ENCODE results near the gene GPSM1.
A peak's percentile ranks its signal among the peaks of the same experiment; 100 is the strongest.

Gene GPSM1

GRCh38 chr9:136322756-136323330, 4.5 kb upstream of the GPSM1 start:
- Histone ChIP-seq H3K9me3 (ENCODE audit: low read depth, low read length) (no peaks in the 10 kb centered on the region), H3K27ac (no peak overlapping the region), H3K9ac (ENCODE audit: insufficient read length) (no peak overlapping the region), H3K4me3 (no peak overlapping the region), H3K36me3 (ENCODE audit: insufficient read depth, low read length) (no peaks in the 10 kb centered on the region)
- no peak for DNase-seq (ENCODE audit: low read depth, low spot score)
- TF ChIP-seq POLR2AphosphoS5 (IDR thresholded peaks at IDR 0.05; ENCODE audit: borderline replicate concordance, low read depth, low read length) (no peak), FOXP2 (optimal IDR thresholded peaks at IDR 0.05; ENCODE audit: control extremely low read depth, extremely low read length, insufficient read depth) (no peak), EZH2 (IDR thresholded peaks at IDR 0.05) (no peak)

DNA sequence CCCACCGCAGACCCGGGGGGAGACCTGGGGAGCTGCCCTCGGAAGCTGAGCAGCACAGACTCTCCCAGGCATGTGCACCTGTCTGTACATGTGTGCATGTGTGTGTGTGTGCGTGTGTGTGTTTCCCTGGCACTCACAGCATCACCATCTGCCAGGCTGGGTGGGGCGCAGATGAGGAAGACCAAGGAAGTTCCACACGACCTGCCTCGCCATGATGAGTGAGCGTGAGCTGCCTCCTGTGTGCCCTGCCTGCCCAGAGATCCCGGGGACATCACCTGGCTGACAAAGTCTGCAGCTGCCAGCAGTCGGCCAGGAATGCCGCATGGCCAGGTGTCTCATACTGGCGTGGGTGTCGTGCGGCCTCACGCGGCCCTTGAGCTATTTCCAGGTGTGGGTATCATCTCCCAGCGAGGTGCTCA, 4.0 kb upstream of the GPSM1 start:
- Histone ChIP-seq H3K9ac (ENCODE audit: insufficient read length) (no peak overlapping the region), H3K4me3 (no peak overlapping the region), H3K27ac (no peak overlapping the region), H3K9me3 (ENCODE audit: low read depth, low read length) (no peaks in the 10 kb centered on the region), H3K36me3 (ENCODE audit: insufficient read depth, low read length) (no peaks in the 10 kb centered on the region)
- no peak for DNase-seq (ENCODE audit: low read depth, low spot score)
- no peak for TF ChIP-seq EZH2 (IDR thresholded peaks at IDR 0.05)
- TF ChIP-seq FOXP2 (optimal IDR thresholded peaks at IDR 0.05; ENCODE audit: control extremely low read depth, extremely low read length, insufficient read depth), result no peak
- TF ChIP-seq POLR2AphosphoS5 (IDR thresholded peaks at IDR 0.05; ENCODE audit: borderline replicate concordance, low read depth, low read length), result no peak

DNA sequence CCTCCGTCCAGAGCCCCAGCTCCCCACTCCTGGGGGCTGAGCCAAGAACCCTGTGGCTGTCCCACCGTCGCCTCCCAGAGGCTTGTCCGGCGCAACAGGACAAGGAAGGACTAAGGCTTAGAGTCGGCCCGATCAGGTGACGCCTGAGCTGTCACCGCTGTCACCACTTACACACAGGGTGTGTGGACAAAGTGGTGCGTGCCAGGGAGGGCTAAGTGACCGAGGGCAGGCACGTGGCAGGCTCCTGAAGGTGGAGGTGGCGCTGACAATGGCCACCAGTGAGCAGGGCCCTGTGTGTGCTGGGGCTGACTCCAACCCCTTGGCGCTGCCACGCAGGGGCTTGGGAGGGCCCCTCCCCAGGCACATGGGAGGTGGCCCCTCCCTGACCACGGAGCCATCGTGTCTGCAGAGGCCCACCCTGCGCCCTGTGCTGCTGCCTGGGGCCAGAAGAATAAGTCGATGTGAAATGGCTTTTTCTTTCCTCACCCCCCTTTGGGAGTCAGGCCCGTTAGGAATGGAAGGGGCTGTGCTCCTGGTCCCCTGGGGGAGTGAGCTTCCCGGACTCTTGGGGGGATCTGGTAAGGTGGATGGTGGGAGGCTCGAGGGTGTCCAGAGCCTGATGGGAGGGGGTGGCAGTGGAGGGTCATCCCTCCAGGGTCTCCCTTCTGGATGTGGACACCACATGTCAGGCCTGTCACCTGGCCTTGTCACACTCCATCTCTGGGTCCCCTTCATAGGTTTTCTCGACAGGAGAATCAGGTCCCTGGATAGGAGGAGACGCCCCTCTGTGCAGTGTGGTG, 2.6 kb upstream of the GPSM1 start:
- TF ChIP-seq POLR2AphosphoS5 (IDR thresholded peaks at IDR 0.05; ENCODE audit: borderline replicate concordance, low read depth, low read length) (no peak), EZH2 (IDR thresholded peaks at IDR 0.05) (no peak), FOXP2 (optimal IDR thresholded peaks at IDR 0.05; ENCODE audit: control extremely low read depth, extremely low read length, insufficient read depth) (no peak)
- Histone ChIP-seq H3K9me3 (ENCODE audit: low read depth, low read length) (no peaks in the 10 kb centered on the region), H3K27ac (0 out of 2 replicates have a peak overlapping the region, but pooled peaks have one; percentile 90), H3K4me3 (no peak overlapping the region), H3K36me3 (ENCODE audit: insufficient read depth, low read length) (no peaks in the 10 kb centered on the region), H3K9ac (ENCODE audit: insufficient read length) (no peak overlapping the region)
- DNase-seq (ENCODE audit: low read depth, low spot score), result no peak

- H3K27ac ChIP-seq, result peak overlapping the region; percentile 90; the same call in 1 of the 2 replicates
- H3K36me3 ChIP-seq (ENCODE audit: insufficient read depth, low read length), result no peaks in the 10 kb centered on the region
- H3K9me3 ChIP-seq (ENCODE audit: low read depth, low read length), result no peaks in the 10 kb centered on the region
- no peak for TF ChIP-seq EZH2 (IDR thresholded peaks at IDR 0.05)
- TF ChIP-seq POLR2AphosphoS5 (IDR thresholded peaks at IDR 0.05; ENCODE audit: borderline replicate concordance, low read depth, low read length), result no peak
- no peak for TF ChIP-seq FOXP2 (optimal IDR thresholded peaks at IDR 0.05; ENCODE audit: control extremely low read depth, extremely low read length, insufficient read depth)
- DNase-seq (ENCODE audit: low read depth, low spot score), result no peak
- no peak overlapping the region for H3K4me3 ChIP-seq
- no peak overlapping the region for H3K9ac ChIP-seq (ENCODE audit: insufficient read length)
Observed at GRCh38 chr9:136325358-136325757, 2.0 kb upstream of the GPSM1 start.

GRCh38 chr9:136326061-136326760, 1.1 kb upstream of the GPSM1 start:
- no peak for TF ChIP-seq EZH2 (IDR thresholded peaks at IDR 0.05)
- TF ChIP-seq FOXP2 (optimal IDR thresholded peaks at IDR 0.05; ENCODE audit: control extremely low read depth, extremely low read length, insufficient read depth), result peak; percentile 65
- H3K4me3 ChIP-seq, result peak overlapping the region; percentile 80
- peak overlapping the region; percentile 56 for H3K9ac ChIP-seq (ENCODE audit: insufficient read length)
- H3K9me3 ChIP-seq (ENCODE audit: low read depth, low read length), result no peaks in the 10 kb centered on the region
- H3K36me3 ChIP-seq (ENCODE audit: insufficient read depth, low read length), result no peaks in the 10 kb centered on the region
- H3K27ac ChIP-seq, result peak overlapping the region; percentile 90
- DNase-seq (ENCODE audit: low read depth, low spot score), result no peak

GRCh38 chr9:136326761-136327303, 507 bp upstream of the GPSM1 start:
- DNase-seq (ENCODE audit: low read depth, low spot score), result no peak
- Histone ChIP-seq H3K9ac (ENCODE audit: insufficient read length) (peak overlapping the region; percentile 56), H3K36me3 (ENCODE audit: insufficient read depth, low read length) (no peaks in the 10 kb centered on the region), H3K27ac (peak overlapping the region; percentile 90), H3K4me3 (peak overlapping the region; percentile 80), H3K9me3 (ENCODE audit: low read depth, low read length) (no peaks in the 10 kb centered on the region)
- TF ChIP-seq EZH2 (IDR thresholded peaks at IDR 0.05) (no peak), POLR2AphosphoS5 (IDR thresholded peaks at IDR 0.05; ENCODE audit: borderline replicate concordance, low read depth, low read length) (no peak), FOXP2 (optimal IDR thresholded peaks at IDR 0.05; ENCODE audit: control extremely low read depth, extremely low read length, insufficient read depth) (no peak)

DNA sequence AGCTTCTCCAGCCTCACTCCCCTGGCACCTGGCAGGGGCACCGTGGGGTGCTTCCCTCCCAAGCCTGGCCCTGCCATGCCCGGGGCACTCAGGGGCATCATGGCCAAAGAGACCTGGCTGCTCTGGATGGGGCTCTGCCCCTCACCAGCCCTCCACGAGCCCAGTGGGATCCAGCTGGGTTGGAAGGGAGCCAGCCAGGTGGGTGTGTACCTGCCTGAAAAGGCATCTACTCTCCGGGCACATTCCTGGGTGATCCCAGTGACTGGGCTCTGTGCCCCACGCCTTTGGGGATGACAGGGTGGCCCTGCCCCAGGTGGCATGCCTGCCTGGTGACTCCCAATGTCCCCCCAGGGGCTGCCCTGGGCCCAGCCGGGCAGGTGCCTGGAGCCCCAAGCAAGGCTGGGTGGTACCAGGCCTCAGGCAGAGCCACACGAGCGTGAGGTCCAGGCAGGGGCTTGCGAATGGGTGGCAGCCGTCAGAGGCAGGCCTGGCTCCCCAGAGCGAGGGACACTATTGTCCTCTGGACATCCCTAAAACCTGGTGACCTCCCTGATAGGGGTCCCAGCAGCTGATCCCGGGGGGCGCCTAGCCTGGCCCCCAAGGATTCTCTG, 777 bp downstream of the GPSM1 start:
- no peak overlapping the region; the same call in 1 of the 2 replicates for H3K27ac ChIP-seq
- peak overlapping the region; percentile 80 for H3K4me3 ChIP-seq
- no peak for DNase-seq (ENCODE audit: low read depth, low spot score)
- no peaks in the 10 kb centered on the region for H3K9me3 ChIP-seq (ENCODE audit: low read depth, low read length)
- H3K9ac ChIP-seq (ENCODE audit: insufficient read length), result peak overlapping the region; percentile 79
- TF ChIP-seq POLR2AphosphoS5 (IDR thresholded peaks at IDR 0.05; ENCODE audit: borderline replicate concordance, low read depth, low read length) (no peak), FOXP2 (optimal IDR thresholded peaks at IDR 0.05; ENCODE audit: control extremely low read depth, extremely low read length, insufficient read depth) (no peak), EZH2 (IDR thresholded peaks at IDR 0.05) (no peak)
- H3K36me3 ChIP-seq (ENCODE audit: insufficient read depth, low read length), result no peaks in the 10 kb centered on the region
